Kidney (tissue), 14 donors: Measurements from ENCODE around the gene CDH9. TPM values are rescaled to one million over a fixed set of nuclear protein-coding genes. Genes with fewer than 3 reads are reported as not detected.

Experiments used
- DNase-seq, 5 donors: peaks; one replicate each; pipeline ENCODE4 v3.0.0-alpha.2; 2013 to 2020
- FAIRE-seq: peaks from 2 replicates; lab custom pipeline; 2012; peaks lifted over from hg19 to GRCh38; lab: Jason Lieb, UNC
- H3K27ac ChIP-seq, 2 donors: one replicate each; pipeline ENCODE4 v1.7.0; 2013; ENCODE audit warnings: low read depth in 2 of 2, low read length in 2 of 2, inconsistent platforms in 1 of 2
- H3K27me3 ChIP-seq: one replicate; pipeline ENCODE4 v1.7.1; 2013; ENCODE audit warnings: low read length, inconsistent platforms; ENCODE audit not compliant: control insufficient read depth, insufficient read depth
- H3K36me3 ChIP-seq, 3 donors: one replicate each; pipeline versions ENCODE4 v1.7.0 to v1.7.1; 2013; ENCODE audit warnings: low read length in 3 of 3, control low read depth in 1 of 3, inconsistent platforms in 1 of 3; ENCODE audit not compliant: insufficient read depth in 3 of 3, control insufficient read depth in 2 of 3
- H3K4me1 ChIP-seq, 3 donors: one replicate each; pipeline versions ENCODE4 v1.7.0 to v1.7.1; 2013; ENCODE audit warnings: low read length in 3 of 3, inconsistent platforms in 1 of 3, low read depth in 1 of 3; ENCODE audit not compliant: control insufficient read depth in 2 of 3, insufficient read depth in 2 of 3
- H3K4me3 ChIP-seq, 3 donors: one replicate each; pipeline versions ENCODE4 v1.7.0 to v1.8.1; 2013; ENCODE audit warnings: low read length in 3 of 3, control low read depth in 1 of 3, inconsistent platforms in 1 of 3
- H3K9ac ChIP-seq, 3 donors: one replicate each; pipeline versions ENCODE4 v1.7.0 to v1.7.1; 2013; ENCODE audit warnings: low read length in 3 of 3, control low read depth in 1 of 3, inconsistent platforms in 1 of 3
- H3K9me3 ChIP-seq, 3 donors: one replicate each; pipeline versions ENCODE4 v1.7.0 to v1.7.1; 2013; ENCODE audit warnings: low read length in 3 of 3, control low read depth in 1 of 3, inconsistent platforms in 1 of 3; ENCODE audit not compliant: control insufficient read depth in 2 of 3, insufficient read depth in 1 of 3
- CTCF ChIP-seq: IDR thresholded peaks from 3 replicates; pipeline ENCODE4 v1.5.1; 2012; ENCODE audit warnings: mild to moderate bottlenecking, moderate library complexity, borderline replicate concordance; ENCODE audit not compliant: insufficient read depth; ENCODE audit errors: extremely low read depth
- intact Hi-C: fragments of 100-400 bp; cut with DNase I; formaldehyde crosslinking; loops from one replicate; pipeline ENCODE4 v1.11.1; 2022
- polyA plus RNA-seq: library from polyadenylated mRNA; stranded (reverse); fragments of 350-450 nt; fragmentation: Illumina TruSeq; extraction: RNeasy Lipid Tissue Mini Kit (QIAGEN cat#74804); gene quantifications from one replicate; pipeline ENCODE4 v1.2.3, GENCODE V29; 2014; ENCODE audit warnings: low read depth, low replicate concordance; ENCODE audit not compliant: insufficient read depth
- total RNA-seq: library from RNA; stranded (reverse); fragmentation: NEBNext Ultra II Directional; extraction: Animal tissue kit (Norgen Biotek cat#: 25700); gene quantifications from one replicate; pipeline ENCODE4 v1.2.1, GENCODE V29; 2021
- donor health status: control.
- donor health status: control.
- donor health status: control.
- donor health status: control.
- donor health status: control.
- donor health status: DM: yes; HTN: yes; CAD: no.
- donor health status: Normal renal cell carcinoma (clear cell type).

CDH9 gene
- total and polyA plus RNA-seq, 2 donors from 2014 or later = 1.7 to 2.1 TPM

DNA sequence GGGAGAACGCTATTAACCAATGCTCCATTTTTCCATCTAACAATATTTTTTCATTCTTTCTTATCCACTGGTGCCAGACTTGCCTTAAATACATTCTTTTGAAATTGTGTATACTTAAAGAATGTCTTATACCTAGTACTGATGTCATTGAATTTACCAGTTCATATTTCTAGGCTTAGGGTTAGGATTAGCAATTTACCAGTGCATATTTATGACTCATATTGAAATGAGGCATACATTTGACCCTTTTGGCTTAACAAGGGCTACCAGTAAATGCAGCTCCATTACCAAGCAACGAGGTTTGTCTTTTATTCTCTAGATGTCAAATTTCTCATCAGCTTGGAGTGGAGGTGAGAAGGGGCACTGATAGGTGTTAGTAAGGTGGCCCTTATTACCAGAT, 89.5 kb downstream of the CDH9 start:
- no peak for FAIRE-seq

GRCh38 chr5:26945901-26946300, 92.5 kb downstream of the CDH9 start:
- Histone ChIP-seq H3K36me3 (no peaks in the 10 kb centered on the region), H3K9ac (no peak overlapping the region), H3K4me1 (no peaks in the 10 kb centered on the region), H3K27me3 (no peaks in the 10 kb centered on the region), H3K9me3 (no peaks in the 10 kb centered on the region), H3K4me3 (no peak overlapping the region), H3K27ac (no peak overlapping the region)
- TF ChIP-seq CTCF = no peak
- FAIRE-seq (no peak), DNase-seq (no peak)
- intact Hi-C loops = no loop called here

More for the DNA sequence above, 89.5 kb downstream of the CDH9 start:
- no peak overlapping the region for H3K9ac ChIP-seq
- no peak overlapping the region for H3K27ac ChIP-seq
- H3K27me3 ChIP-seq = no peaks in the 10 kb centered on the region
- H3K36me3 ChIP-seq = no peaks in the 10 kb centered on the region
- no peaks in the 10 kb centered on the region for H3K9me3 ChIP-seq
- H3K4me3 ChIP-seq = no peak overlapping the region
- no peak for DNase-seq
- no peaks in the 10 kb centered on the region for H3K4me1 ChIP-seq
- TF ChIP-seq CTCF = no peak
- intact Hi-C loops = no loop called here

- intact Hi-C loops = no loop called here
- no peaks in the 10 kb centered on the region for H3K4me1 ChIP-seq
- no peak overlapping the region for H3K9ac ChIP-seq
- no peaks in the 10 kb centered on the region for H3K27me3 ChIP-seq
- TF ChIP-seq CTCF = no peak
- no peak overlapping the region for H3K27ac ChIP-seq
- H3K36me3 ChIP-seq = no peaks in the 10 kb centered on the region
- no peak overlapping the region for H3K4me3 ChIP-seq
- DNase-seq = no peak
- FAIRE-seq = no peak
- H3K9me3 ChIP-seq = no peaks in the 10 kb centered on the region
Measured at GRCh38 chr5:26942481-26942880, 95.9 kb downstream of the CDH9 start.

GRCh38 chr5:26940994-26941393, 97.4 kb downstream of the CDH9 start:
- no peaks in the 10 kb centered on the region for H3K4me1 ChIP-seq
- no peaks in the 10 kb centered on the region for H3K9me3 ChIP-seq
- DNase-seq = no peak
- FAIRE-seq = no peak
- no peak overlapping the region for H3K9ac ChIP-seq
- no peak for TF ChIP-seq CTCF
- H3K27me3 ChIP-seq = no peaks in the 10 kb centered on the region
- no peak overlapping the region for H3K4me3 ChIP-seq
- H3K36me3 ChIP-seq = no peaks in the 10 kb centered on the region
- intact Hi-C loops = no loop called here
- H3K27ac ChIP-seq = no peak overlapping the region
